ENCODE results near the gene SWT1.
A peak's percentile ranks its signal among the peaks of the same experiment; 100 is the strongest.
"Not testable (repeated sequence)": the region's sequence is repeated elsewhere in the genome, so short reads cannot be mapped to it uniquely, and the experiment has no call there.

Gene SWT1

DNA sequence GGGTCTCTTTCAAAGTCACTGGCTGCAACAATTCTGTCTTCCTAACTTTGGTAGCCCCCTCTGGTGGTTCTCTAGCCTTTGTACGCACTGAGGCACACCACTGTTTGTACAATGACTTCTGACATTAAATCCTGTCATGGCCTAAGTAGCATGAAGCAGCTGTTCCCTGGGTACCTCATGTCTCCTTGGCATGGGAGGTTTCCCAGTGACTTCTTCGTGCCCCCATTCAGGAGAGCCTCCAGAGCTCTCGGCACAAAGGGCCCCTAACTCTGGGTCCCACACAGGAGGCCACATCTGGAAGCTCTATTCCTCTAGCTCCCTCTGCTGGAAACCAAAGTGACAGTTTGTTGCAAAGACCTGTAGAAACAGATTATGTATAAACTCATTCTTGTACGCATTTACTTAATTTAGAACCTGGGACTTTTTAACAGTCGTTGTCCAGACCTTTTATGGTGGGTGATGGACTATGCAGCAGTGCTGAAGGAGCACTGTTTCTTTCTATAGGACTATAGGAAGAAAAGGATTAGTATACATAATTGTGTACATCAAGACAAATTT lies 13.4 kb downstream of the SWT1 start:
- peak; percentile 63 for DNase-seq

DNA sequence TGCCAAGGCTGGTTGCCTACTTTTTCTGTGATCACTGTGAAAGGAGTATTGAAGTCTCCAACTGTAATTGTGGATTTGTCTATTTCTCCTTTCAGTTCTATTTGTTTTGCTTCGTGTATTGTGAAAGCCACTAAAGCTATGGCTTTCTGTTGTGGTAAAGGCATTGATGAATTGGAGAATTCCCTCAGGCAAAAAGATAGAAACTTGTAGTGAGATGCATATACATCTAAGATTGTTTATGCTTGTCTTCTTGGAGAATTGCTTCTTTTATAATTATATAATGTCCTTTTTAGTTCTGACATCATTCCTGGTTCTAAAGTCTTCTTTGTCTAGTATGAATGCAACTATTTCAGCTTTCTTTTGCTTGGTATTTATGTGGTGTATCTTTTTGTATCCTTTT lies 36.8 kb downstream of the SWT1 start:
- no peak for DNase-seq

DNA sequence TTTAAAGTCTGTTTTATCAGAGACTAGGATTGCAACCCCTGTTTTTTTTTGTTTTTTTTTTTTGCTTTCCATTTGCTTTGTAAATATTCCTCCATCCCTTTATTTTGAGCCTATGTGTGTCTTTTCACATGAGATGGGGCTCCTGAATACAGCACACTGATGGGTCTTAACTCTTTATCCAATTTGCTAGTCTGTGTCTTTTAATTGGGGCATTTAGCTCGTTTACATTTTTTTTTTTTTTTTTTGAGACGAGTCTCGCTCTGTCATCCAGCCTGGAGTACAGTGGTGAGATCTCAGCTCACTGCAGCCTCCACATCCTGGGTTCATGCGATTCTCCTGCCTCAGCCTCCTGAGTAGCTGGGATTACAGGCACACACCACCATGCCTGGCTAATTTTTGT lies 41.7 kb downstream of the SWT1 start:
- not testable (repeated sequence) for DNase-seq

DNA sequence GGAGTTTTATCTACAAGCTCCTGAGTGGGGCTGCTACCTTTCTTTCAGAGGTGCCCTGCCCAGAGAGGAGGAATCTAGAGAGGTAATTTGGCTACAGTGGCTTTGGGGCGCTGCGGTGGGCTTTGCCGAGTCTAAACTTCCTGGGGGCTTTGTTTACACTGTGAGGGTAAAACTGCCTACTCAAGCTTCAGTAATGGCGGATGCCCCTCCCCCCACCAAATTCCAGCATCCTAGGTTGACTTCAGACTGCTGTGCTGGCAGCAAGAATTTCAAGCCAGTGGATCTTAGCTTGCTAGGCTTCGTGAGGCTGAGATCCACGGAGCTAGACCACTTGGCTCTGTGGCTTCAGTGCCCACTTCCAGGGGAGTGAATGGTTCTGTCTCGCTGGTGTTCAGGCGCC lies 43.9 kb downstream of the SWT1 start:
- DNase-seq = no peak

DNA sequence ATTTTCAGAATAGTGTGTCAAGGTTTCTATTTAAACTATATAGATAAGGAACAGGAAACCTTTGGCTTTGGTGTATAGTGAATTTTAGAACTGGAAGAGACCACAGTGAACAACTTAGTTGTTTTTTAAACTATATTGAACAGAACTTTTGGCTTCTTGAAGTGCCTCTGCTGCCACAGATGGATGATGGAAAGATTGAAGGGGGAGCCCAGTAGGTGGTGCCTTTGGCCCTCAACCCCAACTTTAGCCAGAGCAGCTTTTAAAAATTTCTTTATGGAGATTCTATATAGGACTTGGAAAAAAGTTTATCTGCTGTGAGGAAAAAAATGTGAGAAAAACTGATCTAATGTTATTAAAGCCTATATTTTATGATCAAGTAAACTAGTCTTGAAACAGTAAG lies 50.2 kb downstream of the SWT1 start:
- no peak for DNase-seq

DNA sequence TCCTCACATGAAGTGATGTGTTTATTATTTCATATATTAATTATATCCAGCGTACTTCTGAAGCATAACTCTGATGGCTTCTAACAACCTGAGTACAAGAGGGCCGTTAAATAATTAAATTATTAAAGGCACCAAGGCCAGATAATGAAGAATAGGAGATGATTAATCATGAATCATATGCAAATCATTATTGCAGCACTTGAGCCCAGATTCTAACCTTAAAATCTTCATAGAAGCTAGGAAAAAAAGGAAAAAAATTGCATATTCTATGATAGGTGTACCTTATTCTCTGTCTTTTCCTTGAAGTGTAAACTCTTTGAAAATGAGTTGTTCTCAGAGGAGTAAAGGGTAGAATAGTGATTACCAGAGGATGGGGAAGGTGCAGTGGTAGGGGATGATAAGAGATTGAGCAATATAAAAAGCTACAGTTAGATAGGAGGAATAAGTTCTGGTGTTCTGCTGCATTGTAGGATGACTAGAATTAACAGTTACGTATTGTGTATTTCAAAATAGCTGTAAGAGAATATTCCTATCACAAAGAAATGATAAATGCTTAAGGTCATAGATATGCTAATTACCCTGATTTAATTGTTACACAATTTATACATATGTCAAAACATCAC lies 51.1 kb downstream of the SWT1 start:
- no peak for DNase-seq

DNA sequence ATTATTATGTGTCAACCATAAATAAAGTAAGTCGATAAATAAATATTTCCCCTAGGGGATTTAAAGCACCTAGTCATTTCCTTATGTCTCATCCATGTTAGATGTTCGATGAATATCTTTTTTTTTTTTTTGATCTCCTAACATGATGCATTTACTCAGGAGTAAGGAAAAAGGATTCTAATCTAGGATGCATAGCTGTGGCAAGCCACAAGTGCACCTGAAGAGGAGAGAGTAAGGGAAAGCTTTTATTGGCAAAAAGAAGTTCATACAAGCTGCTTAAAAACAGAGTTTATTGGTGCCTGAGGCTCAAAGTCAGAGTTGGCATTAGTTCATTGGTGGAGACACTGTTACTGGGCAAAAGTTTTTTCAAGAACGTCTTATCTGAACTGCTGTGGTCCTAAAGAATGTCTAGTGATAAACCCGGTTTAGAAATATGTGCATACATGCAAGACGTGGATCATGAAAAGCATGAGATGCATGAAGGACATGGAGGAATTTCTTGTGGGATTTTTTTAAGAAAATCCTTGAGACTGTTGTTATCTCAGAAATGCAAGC lies 51.7 kb downstream of the SWT1 start:
- no peak for DNase-seq

DNA sequence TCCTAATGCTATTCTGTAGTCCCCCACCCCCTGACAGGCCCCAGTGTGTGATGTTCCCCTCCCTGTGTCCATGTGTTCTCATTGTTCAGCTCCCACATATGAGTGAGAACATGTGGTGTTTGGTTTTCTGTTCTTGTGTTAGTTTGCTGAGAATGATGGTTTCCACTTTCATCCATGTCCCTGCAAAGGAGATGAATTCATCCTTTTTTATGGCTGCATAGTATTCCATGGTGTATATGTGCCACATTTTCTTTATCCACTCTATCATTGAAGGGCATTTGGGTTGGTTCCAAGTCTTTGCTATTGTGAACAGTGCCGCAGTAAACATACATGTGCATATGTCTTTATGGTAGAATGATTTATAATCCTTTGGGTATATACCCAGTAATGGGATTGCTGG lies 52.4 kb downstream of the SWT1 start:
- DNase-seq = not testable (repeated sequence)

DNA sequence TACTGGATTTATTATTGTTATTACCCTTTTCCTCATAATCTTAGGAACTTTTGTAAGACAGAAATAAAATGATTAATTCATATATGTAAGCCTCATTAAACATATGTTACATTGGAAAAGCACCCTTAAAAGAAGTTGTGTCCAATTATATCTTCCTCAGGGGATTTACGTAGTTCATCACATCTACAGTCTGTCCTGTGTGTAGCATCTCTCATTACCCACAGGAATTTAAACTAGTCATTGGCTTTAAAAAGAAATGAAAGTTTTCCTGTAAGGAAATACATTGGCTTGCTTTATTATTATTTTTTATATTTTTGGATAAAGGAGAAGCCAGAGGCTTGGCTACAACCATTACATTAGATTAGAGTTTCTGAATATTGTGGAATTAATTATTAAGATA lies 56.1 kb downstream of the SWT1 start:
- DNase-seq = no peak

DNA sequence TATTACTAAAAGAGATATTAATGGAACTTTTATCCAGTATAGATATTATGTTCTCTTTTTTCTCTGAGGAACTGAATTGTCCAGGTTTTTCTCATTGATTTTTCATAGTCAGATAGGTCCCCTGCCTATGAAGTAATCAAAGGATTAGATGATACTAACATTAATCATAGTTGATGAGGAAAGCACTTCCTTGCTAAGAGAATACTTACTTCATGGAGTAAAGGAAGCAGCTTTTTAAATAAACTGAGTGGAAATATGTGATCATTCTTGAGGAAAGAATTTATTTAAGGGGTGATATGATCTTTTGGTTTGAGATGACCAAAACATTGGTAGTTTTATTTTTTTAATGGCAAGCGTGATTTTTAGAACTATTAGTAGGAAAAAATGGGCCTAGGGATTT lies 58.9 kb downstream of the SWT1 start:
- no peak for DNase-seq

DNA sequence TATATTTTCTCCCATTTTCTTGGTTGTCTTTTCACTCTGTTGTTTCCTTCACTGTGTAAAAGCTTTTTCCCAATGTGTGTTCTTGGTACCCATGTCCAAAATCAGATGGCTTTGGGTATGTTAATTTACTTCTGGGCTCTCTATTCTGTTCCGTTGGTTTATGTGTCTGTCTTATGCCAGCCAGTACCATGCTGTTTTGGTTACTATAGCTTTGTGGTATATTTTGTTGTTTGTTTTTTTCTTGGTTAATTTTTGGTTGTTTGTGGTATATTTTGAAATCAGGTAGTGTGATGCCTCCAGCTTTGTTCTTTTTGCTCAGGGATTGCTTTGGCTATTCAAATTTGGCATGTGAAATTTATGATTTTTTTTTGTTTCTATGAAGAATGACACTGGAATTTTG lies 67.2 kb downstream of the SWT1 start:
- DNase-seq = no peak

DNA sequence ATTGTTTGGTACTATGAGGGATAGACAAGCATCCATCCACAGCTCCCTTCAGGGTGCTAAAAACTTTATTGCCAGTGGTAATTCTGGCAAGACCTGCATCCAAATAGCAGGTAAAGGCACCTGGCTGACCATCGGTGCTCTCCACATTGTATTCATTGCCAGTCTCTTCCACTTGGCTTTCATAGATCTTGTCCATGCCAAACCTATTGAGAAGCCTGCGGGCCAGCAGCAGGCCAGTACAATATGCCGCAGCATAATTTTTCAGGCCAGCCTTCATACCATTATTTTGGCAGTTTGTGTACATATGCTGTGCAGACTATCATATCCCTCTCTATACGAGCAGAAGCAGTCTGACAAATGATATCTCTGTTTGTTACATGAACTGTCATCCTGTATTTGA lies 70.2 kb downstream of the SWT1 start:
- no peak for DNase-seq

DNA sequence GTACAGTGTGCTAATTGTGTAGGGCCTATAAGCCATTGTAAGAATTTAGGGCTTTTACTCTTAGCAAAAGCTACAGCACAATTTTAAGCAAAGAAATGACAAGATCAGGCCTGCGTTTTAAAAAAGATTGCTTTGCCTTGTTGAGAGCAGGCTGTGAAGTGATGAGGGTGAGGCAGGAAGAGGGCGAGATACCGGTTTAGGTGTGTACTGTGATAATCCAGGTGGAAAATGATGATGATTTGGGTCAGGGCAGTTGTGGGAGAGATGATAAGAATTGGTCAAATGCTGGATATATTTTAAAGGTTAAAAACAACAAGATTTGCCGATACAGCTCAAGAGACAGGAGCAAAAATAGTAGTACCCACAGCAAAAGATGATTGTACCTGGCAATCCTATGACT lies 72.0 kb downstream of the SWT1 start:
- no peak for DNase-seq

DNA sequence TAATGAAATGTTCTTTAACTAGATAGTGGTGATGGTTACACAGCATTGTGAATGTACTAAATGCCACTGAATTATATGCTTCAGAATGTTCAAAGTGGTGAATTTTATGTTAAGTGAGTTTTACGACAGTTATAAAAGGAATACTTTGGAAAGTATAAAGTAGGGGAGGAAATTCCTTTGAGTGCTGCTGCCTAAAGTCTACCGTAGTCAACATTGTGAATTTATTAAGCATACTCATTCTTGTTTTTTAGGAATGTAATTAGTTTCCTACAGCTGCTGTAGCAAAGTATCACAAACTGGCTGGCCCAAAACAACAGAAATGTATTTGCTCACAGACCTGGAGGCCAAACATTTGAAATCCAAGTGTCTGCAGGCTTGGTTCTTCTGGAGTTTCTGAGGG lies 73.0 kb downstream of the SWT1 start:
- no peak for DNase-seq

DNA sequence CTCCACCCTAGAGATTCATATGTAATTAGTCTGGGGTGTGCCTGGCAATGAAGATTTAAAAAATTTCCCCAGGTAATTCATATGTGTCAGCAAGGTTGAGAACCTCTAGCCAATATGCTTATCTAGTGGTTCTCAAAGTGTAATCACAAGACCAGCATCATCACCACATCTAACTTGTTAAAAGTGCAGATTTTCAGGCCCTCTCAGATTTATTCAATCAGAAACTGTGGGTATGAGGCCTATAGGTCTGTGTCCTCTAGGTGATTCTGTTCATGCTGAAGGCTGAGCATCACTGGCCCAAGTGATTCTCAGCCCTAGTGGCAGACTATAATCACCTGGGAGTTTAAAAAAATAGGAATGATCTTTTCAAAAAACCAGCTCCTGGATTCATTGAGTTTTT lies 75.9 kb downstream of the SWT1 start:
- no peak for DNase-seq

DNA sequence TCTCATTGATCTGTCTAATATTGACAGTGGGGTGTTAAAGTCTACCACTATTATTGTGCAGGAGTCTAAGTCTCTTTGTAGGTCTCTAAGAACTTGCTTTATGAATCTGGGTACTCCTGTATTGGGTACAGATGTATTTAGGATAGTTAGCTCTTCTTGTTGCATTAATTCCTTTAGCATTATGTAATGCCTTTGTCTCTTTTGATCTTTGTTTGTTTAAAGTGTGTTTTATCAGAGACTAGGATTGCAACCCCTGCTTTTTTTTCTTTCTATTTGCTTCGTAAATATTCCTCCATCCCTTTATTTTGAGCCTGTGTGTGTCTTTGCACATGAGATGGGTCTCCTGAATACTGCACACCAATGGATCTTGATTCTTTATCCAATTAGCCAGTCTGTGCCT lies 77.2 kb downstream of the SWT1 start:
- not testable (repeated sequence) for DNase-seq

DNA sequence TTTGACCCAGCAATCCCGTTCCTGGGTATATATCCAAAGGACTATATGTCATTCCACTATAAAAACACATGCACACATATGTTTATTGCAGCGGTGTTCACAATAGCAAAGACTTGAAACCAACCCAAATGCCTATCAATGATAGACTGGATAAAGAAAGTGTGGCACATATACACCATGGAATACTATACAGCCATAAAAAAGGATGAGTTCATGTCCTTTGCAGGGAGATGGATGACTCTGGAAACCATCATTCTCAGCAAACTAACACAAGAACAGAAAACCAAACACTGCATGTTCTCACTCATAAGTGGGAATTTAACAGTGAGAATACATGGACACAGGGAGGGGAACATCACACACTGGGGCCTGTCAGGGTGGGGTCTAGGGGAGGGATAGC lies 80.2 kb downstream of the SWT1 start:
- not testable (repeated sequence) for DNase-seq

DNA sequence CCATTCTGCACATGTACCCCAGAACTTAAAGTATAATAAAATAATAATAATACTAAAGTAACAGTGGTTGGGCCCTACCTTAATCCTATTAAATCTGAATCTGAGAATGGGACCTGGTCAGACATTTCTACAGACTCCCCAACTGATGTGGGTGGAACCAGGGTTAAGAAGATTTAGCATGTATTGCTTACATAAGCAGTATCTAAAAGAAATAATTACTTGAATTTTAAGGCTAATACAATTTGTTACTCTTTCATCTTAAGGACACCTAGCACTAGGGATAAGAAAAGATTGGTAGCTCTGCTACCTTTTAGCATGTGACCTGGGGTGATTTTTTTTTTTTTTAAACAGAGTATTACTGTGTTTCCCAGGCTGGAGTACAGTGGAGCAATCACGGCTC lies 80.7 kb downstream of the SWT1 start:
- DNase-seq = no peak

DNA sequence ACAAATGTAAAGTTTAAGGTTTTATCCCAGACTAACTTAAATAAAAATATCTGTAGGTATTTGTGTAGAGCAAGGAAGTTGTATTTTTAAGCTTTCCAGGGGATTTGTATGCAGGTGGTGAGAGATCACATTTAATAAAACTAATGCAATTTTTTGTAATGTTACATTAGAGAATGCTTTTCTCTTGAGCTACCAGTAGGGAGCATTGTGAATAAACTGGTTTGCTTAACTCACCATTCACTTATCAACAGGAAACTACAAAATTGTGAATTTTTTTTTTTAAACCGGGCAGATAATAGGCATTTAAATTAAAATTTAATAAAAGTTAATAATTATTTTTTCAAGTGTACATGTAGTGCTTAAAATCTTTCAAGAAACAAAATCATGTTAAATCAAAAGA lies 81.5 kb downstream of the SWT1 start:
- no peak for DNase-seq

DNA sequence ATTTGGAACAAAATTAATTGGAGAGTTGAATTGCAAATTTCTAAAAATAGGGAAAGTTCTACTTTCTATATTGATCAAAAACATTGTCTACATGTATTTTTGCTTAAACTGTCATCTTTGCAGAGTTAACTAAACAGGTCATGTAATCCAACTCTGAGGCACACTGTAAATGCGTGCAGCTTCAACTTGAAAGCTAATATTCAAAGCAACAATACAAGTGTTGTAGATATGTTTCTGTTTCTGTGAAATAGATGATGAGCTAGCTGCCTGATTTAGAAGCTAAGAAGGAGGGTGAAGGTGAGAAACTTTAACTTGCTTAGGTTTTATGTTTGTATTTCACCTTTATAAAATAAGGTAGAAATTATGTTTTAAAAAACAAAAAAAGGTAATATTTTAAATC lies 82.9 kb downstream of the SWT1 start:
- DNase-seq = no peak

DNA sequence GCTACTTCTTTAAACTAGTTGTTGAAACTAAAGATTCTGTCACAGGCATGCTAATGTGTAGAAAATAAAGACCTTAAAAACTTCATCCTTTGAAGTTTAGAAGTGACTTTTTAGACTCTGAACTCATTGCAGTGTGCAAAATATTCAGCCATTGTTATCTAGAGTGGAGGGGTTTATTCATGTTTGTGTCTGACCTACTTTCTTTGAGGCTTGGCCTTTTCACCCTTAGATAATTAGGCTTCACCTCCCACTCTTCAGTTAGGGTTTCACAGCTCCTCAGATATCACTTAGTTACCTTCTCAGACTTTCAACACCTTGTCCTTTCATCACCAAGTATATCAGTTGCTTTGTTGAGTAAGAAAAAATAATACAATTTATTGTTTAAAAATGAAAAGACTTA lies 84.2 kb downstream of the SWT1 start:
- DNase-seq = no peak

DNA sequence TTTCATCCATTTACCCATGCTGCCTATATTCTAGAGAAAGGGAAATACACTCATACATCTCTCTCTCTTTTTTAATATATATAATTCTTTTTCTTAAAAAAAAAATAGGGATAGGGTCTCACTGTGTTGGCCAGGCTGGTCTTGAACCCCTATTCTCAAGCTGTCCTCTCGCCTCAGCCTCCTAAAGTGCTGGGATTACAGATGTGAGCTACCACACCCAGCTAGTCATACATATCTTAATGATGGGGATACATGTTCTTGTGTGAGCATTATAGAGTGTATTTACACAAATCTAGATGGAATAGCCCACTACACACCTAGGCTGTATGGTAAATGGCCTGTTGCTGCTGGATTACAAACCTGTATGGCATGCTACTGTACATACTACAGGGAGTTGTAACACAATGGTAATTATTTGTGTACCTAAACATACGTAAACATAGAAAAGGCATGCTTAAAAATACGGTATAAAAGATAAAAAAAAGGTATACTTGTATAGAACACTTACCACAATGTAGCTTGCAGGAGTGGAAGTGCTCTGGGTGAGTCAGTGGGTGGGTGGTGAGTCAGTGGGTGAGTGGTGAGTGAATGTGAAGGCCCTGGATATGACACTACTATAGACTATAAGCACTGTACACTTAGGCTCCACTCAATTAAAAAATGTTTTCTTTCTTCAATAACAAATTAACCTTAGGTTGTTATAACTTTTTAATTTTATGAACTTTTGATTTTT lies 87.2 kb downstream of the SWT1 start:
- DNase-seq = no peak

DNA sequence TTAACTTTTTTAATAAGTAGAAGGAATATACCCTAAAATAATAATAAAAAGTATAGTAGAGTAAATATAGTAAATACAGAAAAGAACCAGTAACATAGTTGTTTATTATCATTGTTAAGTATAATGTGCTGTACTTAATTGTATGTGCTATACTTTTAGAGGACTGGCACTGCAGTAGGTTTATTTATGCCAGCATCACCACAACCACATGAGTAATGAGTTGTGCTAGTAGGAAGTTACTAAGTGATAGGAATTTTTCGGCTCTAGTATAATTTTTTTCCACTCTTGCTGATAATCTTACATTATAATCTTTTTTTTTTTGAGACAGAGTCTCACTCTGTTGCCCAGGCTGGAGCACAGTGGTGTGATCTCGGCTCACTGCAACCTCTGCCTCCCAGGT lies 88.5 kb downstream of the SWT1 start:
- no peak for DNase-seq

DNA sequence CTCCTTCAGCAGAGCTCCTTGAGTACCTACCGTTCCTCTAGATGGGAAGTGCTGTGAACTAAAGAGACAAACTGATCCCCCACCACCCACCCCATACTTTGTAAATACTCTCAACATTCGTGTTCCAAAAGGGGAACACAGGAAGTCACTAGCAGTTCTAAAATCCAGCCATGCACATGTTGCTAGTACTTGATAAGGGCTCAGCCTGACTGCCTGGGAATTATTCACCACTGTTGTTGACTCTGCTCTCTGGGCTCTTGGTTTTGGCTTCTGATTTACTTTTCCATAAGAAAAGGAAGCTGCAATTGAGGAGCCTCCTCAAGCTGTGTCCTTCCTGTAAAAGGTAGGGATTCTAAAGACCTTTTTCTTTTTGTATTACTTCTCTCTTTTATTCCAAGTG lies 92.6 kb downstream of the SWT1 start:
- no peak for DNase-seq

DNA sequence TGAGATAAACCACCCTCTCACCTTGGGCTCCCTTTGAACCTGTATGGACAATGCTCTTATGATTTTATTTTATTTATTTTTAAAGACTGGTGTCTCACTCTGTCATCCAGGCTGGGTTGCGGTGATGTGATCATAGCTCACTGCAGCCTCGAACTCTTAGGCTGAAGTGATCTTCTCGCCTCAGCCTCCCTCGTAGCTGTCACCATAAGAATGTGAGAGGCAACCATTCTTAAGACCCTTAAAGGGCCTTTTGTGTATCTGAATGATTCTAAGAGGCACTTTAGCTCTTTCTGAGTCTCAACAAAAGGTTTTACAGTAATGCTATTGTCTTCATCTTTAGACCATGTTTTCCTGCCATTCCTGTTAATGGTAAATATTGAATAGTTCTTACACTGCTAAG lies 93.1 kb downstream of the SWT1 start:
- no peak for DNase-seq
